Endothelial cell of umbilical vein (primary cell): ENCODE data around the gene CACNA1S. TPM values are rescaled to one million over a fixed set of nuclear protein-coding genes. Genes with fewer than 3 reads are reported as not detected.

Experiments
- BruUV-seq: library from RNA; stranded (reverse); fragments of 400-500 nt; replicated peaks from 2 replicates; lab custom pipeline; 2021; lab: Mats Ljungman, UMichigan
- CTCF ChIA-PET: fragments of 300-600, 350-600 bp; sonication (Branson Sonifier 250); formaldehyde crosslinking; loops from one replicate; lab custom pipeline; 2021; ENCODE audit warnings: antibody characterized with exemption, inconsistent platforms; lab: Charles Lee
- POLR2A ChIA-PET: fragments of 300-600, 350-600 bp; sonication (Branson Sonifier 250); formaldehyde crosslinking; loops from one replicate; lab custom pipeline; 2021; ENCODE audit warnings: antibody characterized with exemption, inconsistent platforms; lab: Charles Lee
- DNase-seq: peaks from one replicate; pipeline ENCODE4 v3.0.0-alpha.2; 2011; ENCODE audit warnings: low read depth, low spot score
- FAIRE-seq: peaks from 2 replicates; lab custom pipeline; 2011; peaks lifted over from hg19 to GRCh38; lab: Jason Lieb, UNC
- H2AFZ ChIP-seq: 2 replicates; pipeline ENCODE4 v1.6.0; 2012; ENCODE audit warnings: low read depth, low read length, control low read depth, inconsistent platforms
- H3K27ac ChIP-seq: 2 replicates; pipeline ENCODE4 v1.5.1; 2011; ENCODE audit warnings: low read depth, mild to moderate bottlenecking, control low read depth, low read length, moderate library complexity; ENCODE audit not compliant: insufficient read depth
- H3K27me3 ChIP-seq, 2 experiments: 2 replicates each; pipeline versions ENCODE4 v1.6.0 to v1.6.1; 2011; ENCODE audit warnings: low read length in 2 of 2, mixed read lengths in 1 of 2; ENCODE audit not compliant: control insufficient read depth in 2 of 2, insufficient read depth in 2 of 2
- H3K36me3 ChIP-seq, 2 experiments: 2 replicates in 1 of 2; 3 replicates in 1 of 2; pipeline ENCODE4 v1.5.1; 2011; ENCODE audit warnings: low read length in 2 of 2, mild to moderate bottlenecking in 1 of 2, moderate library complexity in 1 of 2; ENCODE audit not compliant: control insufficient read depth in 2 of 2, insufficient read depth in 2 of 2; ENCODE audit errors: extremely low read depth in 1 of 2
- H3K4me1 ChIP-seq: 3 replicates; pipeline ENCODE4 v1.5.1; 2011; ENCODE audit warnings: mild to moderate bottlenecking, low read length; ENCODE audit not compliant: control insufficient read depth, insufficient read depth; ENCODE audit errors: extremely low read depth
- H3K4me2 ChIP-seq: 2 replicates; pipeline ENCODE4 v1.6.1; 2011; ENCODE audit warnings: low read length, control low read depth, mixed read lengths; ENCODE audit not compliant: insufficient read depth
- H3K4me3 ChIP-seq, 3 experiments: fragments of 200-600 bp in 1 of 3; sonication (generic), shearing (Covaris generic) in 1 of 3; replicated peaks in 1 of 3; 2 replicates each; pipeline ENCODE4 v1.5.1; 2011 to 2016; ENCODE audit warnings: control low read depth in 3 of 3, low read length in 3 of 3, mild to moderate bottlenecking in 2 of 3, inconsistent platforms in 1 of 3, low read depth in 1 of 3, moderate library complexity in 1 of 3; ENCODE audit not compliant: insufficient read depth in 1 of 3
- H3K79me2 ChIP-seq: 2 replicates; pipeline ENCODE4 v1.6.0; 2012; ENCODE audit warnings: low read length, inconsistent platforms; ENCODE audit not compliant: control insufficient read depth, insufficient read depth
- H3K9ac ChIP-seq: replicated peaks from 2 replicates; pipeline ENCODE3; 2011; ENCODE audit warnings: low read length, control low read depth; ENCODE audit not compliant: insufficient read depth; ENCODE audit errors: extremely low read depth
- H3K9me1 ChIP-seq: replicated peaks from 3 replicates; pipeline ENCODE4 v1.6.0; 2011; ENCODE audit warnings: mild to moderate bottlenecking, low read length; ENCODE audit not compliant: control insufficient read depth, insufficient read depth; ENCODE audit errors: extremely low read depth
- H3K9me3 ChIP-seq: replicated peaks from 2 replicates; pipeline ENCODE4 v1.5.1; 2012; ENCODE audit warnings: low read length, inconsistent platforms; ENCODE audit not compliant: control insufficient read depth, insufficient read depth
- H4K20me1 ChIP-seq: replicated peaks from 2 replicates; pipeline ENCODE3; 2011; ENCODE audit warnings: mild to moderate bottlenecking, low read length; ENCODE audit not compliant: control insufficient read depth, insufficient read depth; ENCODE audit errors: extremely low read depth
- EZH2 ChIP-seq: IDR thresholded peaks from 2 replicates; pipeline ENCODE4 v1.6.1; 2012; ENCODE audit warnings: borderline replicate concordance, low read depth, mild to moderate bottlenecking, moderate library complexity, low read length, inconsistent platforms; ENCODE audit not compliant: severe bottlenecking
- FOS ChIP-seq: IDR thresholded peaks from 2 replicates; pipeline ENCODE4 v1.6.1; 2011; ENCODE audit warnings: mild to moderate bottlenecking, low read length, moderate library complexity, borderline replicate concordance; ENCODE audit not compliant: insufficient read depth
- GATA2 ChIP-seq: IDR thresholded peaks from 2 replicates; pipeline ENCODE4 v1.7.0; 2011; ENCODE audit warnings: low read depth, mild to moderate bottlenecking, moderate library complexity, mixed read lengths, low read length; ENCODE audit not compliant: insufficient read length, insufficient read depth
- JUN ChIP-seq: IDR thresholded peaks from 2 replicates; pipeline ENCODE4 v1.6.1; 2011; ENCODE audit warnings: borderline replicate concordance, low read depth; ENCODE audit not compliant: insufficient read length, insufficient read depth
- MYC ChIP-seq: IDR thresholded peaks from one replicate; pipeline ENCODE4 v1.6.1; 2011; ENCODE audit warnings: mild to moderate bottlenecking, low read depth, low read length
- POLR2A ChIP-seq: IDR thresholded peaks from 2 replicates; pipeline ENCODE4 v1.6.1; 2012; ENCODE audit warnings: low read depth, mild to moderate bottlenecking, control low read depth, low read length
- POLR2AphosphoS5 ChIP-seq: IDR thresholded peaks from 2 replicates; pipeline ENCODE4 v1.6.1; 2012; ENCODE audit warnings: low read depth, mild to moderate bottlenecking, control low read depth, low read length, moderate library complexity; ENCODE audit not compliant: insufficient read depth
- dilution Hi-C: fragments of 300-500 bp; cut with MboI; formaldehyde crosslinking; loops from one replicate; pipeline ENCODE4 v1.15.0; 2019; ENCODE audit warnings: low sequenced_read_pairs; ENCODE audit not compliant: extremely low pct_ligation_motif_present
- intact Hi-C: fragments of 100-400 bp; cut with micrococcal nuclease; formaldehyde crosslinking; loops from one replicate; pipeline ENCODE4 v1.10.0; 2022
- polyA plus RNA-seq, 4 experiments: library from polyadenylated mRNA; depleted of rRNA in 3 of 4; stranded (reverse) in 3 of 4; unstranded in 1 of 4; fragments of >200 nt; gene quantifications; 2 replicates each; pipeline versions ENCODE4 v1.2.1 to v1.2.3, GENCODE V29; 2011 to 2012; ENCODE audit warnings: missing spikeins in 1 of 4
- total RNA-seq: library from RNA; stranded (reverse); gene quantifications from 2 replicates; pipeline ENCODE4 v1.2.3, GENCODE V29; 2021
- TF ChIP-seq, protein P1 (sequence below), 2 donors: IDR thresholded peaks; 1 replicate in 1 of 2; 2 replicates in 1 of 2; pipeline ENCODE4 v1.5.1; 2011; ENCODE audit warnings: low read length in 2 of 2, mild to moderate bottlenecking in 2 of 2, moderate library complexity in 2 of 2, control low read depth in 1 of 2, inconsistent platforms in 1 of 2, low read depth in 1 of 2; ENCODE audit not compliant: insufficient read depth in 1 of 2; ENCODE audit errors: extremely low read depth in 1 of 2
- TF ChIP-seq, protein P2 (sequence below): IDR thresholded peaks from 2 replicates; pipeline ENCODE4 v1.6.1; 2011; ENCODE audit not compliant: insufficient read depth, insufficient read length

The CACNA1S gene
- total and polyA plus RNA-seq, 2 donors (not counting 3 experiments of a cell fraction or from before 2014, with no cell fraction given), result not detected

DNA sequence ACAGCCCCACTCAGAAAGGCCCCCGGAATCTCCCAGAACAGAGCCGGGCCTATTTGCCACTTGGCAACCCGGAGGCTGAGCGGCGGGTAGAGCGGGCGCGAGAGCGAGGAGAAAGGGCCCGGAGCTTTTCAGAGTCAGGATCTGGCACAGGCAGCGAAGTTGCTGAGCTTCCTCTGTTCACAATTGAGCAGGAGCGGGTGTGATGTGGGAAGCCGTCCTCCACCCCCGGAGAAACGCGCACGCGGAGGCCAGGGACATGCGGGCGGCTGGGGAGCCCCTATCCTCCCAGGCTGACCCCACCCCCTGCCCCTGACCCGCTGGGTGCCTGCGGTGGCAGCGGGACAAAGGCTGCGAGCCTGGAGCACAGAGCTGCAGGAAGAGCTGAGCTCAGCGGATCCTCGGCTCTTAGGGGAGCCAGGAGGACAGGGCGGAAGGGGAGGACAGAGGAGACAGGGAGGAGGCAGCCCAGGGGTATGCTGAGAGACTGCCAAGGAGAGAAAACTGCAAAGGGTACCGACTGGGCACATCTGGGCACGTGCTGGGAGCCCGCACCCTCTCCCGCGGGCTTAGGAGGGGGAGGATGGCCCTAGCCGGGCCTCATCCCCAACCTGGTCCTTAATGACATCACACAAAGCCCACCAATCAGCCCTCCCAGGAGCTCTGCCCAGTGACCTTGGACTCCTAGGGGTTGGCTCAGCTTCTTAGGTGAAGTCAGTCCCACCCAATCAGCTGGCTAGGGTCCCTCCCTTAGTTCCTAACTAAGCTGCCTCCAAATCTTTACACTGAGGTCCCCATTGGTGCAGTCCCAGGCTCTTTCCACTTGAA is 98.0 kb downstream of the CACNA1S start:
- no peak overlapping the region for H3K9ac ChIP-seq
- ChIA-PET CTCF (interaction anchor here (0.5 to 4.4 kb wide), 8 partner anchors 11 to 152 kb away, joined by 3 to 66 read pairs (median 8); partner anchors contain the start of gene KIF21B), POLR2A (no interaction called here)
- DNase-seq (no peak), FAIRE-seq (no peak)
- no peaks in the 10 kb centered on the region for H3K9me1 ChIP-seq
- H3K9me3 ChIP-seq, result no peaks in the 10 kb centered on the region
- dilution Hi-C loops (no loop called here), intact Hi-C loops (no loop called here)
- H3K4me2 ChIP-seq, result no peak overlapping the region
- no peak for TF ChIP-seq FOS
- no peak for TF ChIP-seq GATA2
- no peak for TF ChIP-seq JUN
- no peak for TF ChIP-seq EZH2
- TF ChIP-seq, protein P1, sequence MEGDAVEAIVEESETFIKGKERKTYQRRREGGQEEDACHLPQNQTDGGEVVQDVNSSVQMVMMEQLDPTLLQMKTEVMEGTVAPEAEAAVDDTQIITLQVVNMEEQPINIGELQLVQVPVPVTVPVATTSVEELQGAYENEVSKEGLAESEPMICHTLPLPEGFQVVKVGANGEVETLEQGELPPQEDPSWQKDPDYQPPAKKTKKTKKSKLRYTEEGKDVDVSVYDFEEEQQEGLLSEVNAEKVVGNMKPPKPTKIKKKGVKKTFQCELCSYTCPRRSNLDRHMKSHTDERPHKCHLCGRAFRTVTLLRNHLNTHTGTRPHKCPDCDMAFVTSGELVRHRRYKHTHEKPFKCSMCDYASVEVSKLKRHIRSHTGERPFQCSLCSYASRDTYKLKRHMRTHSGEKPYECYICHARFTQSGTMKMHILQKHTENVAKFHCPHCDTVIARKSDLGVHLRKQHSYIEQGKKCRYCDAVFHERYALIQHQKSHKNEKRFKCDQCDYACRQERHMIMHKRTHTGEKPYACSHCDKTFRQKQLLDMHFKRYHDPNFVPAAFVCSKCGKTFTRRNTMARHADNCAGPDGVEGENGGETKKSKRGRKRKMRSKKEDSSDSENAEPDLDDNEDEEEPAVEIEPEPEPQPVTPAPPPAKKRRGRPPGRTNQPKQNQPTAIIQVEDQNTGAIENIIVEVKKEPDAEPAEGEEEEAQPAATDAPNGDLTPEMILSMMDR (IDR thresholded peaks at IDR 0.05; ENCODE audit: extremely low read depth in 1 of 2, insufficient read depth in 1 of 2, low read depth in 1 of 2, low read length in 2 of 2), result no peak
- TF ChIP-seq MYC, result no peak
- TF ChIP-seq POLR2AphosphoS5, result no peak
- no peak for TF ChIP-seq POLR2A
- TF ChIP-seq, protein P2, sequence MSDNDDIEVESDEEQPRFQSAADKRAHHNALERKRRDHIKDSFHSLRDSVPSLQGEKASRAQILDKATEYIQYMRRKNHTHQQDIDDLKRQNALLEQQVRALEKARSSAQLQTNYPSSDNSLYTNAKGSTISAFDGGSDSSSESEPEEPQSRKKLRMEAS, result no peak
- no peaks in the 10 kb centered on the region for H4K20me1 ChIP-seq
- H3K36me3 ChIP-seq, result no peaks in the 10 kb centered on the region
- no peak overlapping the region for H3K4me3 ChIP-seq
- no TSS peak for BruUV-seq
- peak overlapping the region; percentile 78 for H2AFZ ChIP-seq
- H3K27me3 ChIP-seq, result no peaks in the 10 kb centered on the region
- no peaks in the 10 kb centered on the region for H3K79me2 ChIP-seq
- no peak overlapping the region for H3K27ac ChIP-seq
- H3K4me1 ChIP-seq, result peaks cover 34% of the 10 kb centered on the region
